B cell (primary cell): Measurements from ENCODE around the gene RBMS3. TPM values are rescaled to one million over a fixed set of nuclear protein-coding genes. Genes with fewer than 3 reads are reported as not detected.

Experiments
- ATAC-seq: fragments of 200-7000 bp; cut with Tn5 transposase; one replicate; pipeline ENCODE4 v1.10.0; 2021; ENCODE audit warnings: low read depth, mild to moderate bottlenecking, moderate number of reproducible peaks, moderate library complexity
- CTCF ChIA-PET: fragments of 350-600 bp; sonication (Branson Sonifier 250); formaldehyde crosslinking; loops from one replicate; lab custom pipeline; 2021; ENCODE audit warnings: antibody characterized with exemption, inconsistent platforms; lab: Charles Lee
- POLR2A ChIA-PET: fragments of 350-600 bp; sonication (Branson Sonifier 250); formaldehyde crosslinking; loops from one replicate; lab custom pipeline; 2021; ENCODE audit warnings: antibody characterized with exemption; lab: Charles Lee
- DNase-seq: peaks from one replicate; pipeline ENCODE4 v3.0.0; 2013
- H2AFZ ChIP-seq: 2 replicates; pipeline ENCODE4 v1.6.1; 2012; ENCODE audit warnings: mild to moderate bottlenecking, low read depth, low read length; ENCODE audit not compliant: insufficient read depth, poor library complexity, severe bottlenecking
- H3K27ac ChIP-seq, 2 donors: 1 replicate in 1 of 2; 2 replicates in 1 of 2; pipeline ENCODE4 v1.5.1; 2012 to 2013; ENCODE audit warnings: low read length in 2 of 2, mild to moderate bottlenecking in 2 of 2, moderate library complexity in 1 of 2
- H3K27me3 ChIP-seq, 4 experiments: fragments of 200-600 bp in 1 of 4; sonication (generic) in 1 of 4; replicated peaks in 1 of 4; 1 replicate in 2 of 4; 2 replicates in 2 of 4; pipeline versions ENCODE4 v1.6.1 to v1.7.0; 2013 to 2016; ENCODE audit warnings: low read length in 3 of 4, mild to moderate bottlenecking in 2 of 4, mixed read lengths in 1 of 4, moderate library complexity in 1 of 4; ENCODE audit not compliant: insufficient read depth in 4 of 4, control insufficient read depth in 3 of 4; ENCODE audit errors: control extremely low read depth in 1 of 4
- H3K36me3 ChIP-seq, 2 experiments: replicated peaks in 1 of 2; 1 replicate in 1 of 2; 2 replicates in 1 of 2; pipeline versions ENCODE4 v1.6.1 to v1.7.1; 2013; ENCODE audit warnings: low read length in 1 of 2; ENCODE audit not compliant: insufficient read depth in 2 of 2, control insufficient read depth in 1 of 2; ENCODE audit errors: control extremely low read depth in 1 of 2, extremely low read depth in 1 of 2
- H3K4me1 ChIP-seq, 2 donors: fragments of 200-600 bp in 1 of 2; sonication (generic) in 1 of 2; 1 replicate in 1 of 2; 2 replicates in 1 of 2; pipeline versions ENCODE4 v1.5.1 to v1.6.1; 2013 to 2017; ENCODE audit warnings: low read length in 2 of 2; ENCODE audit not compliant: control insufficient read depth in 2 of 2, insufficient read depth in 2 of 2
- H3K4me2 ChIP-seq: replicated peaks from 2 replicates; pipeline ENCODE3; 2012; ENCODE audit warnings: mild to moderate bottlenecking, low read depth, low read length; ENCODE audit not compliant: poor library complexity, severe bottlenecking
- H3K4me3 ChIP-seq, 5 experiments: fragments of 200-600 bp in 1 of 5; sonication (generic) in 1 of 5; 1 replicate in 3 of 5; 2 replicates in 2 of 5; pipeline versions ENCODE4 v1.5.1 to v1.7.0; 2011 to 2016; ENCODE audit warnings: low read length in 4 of 5, mild to moderate bottlenecking in 4 of 5, low read depth in 2 of 5, control low read depth in 1 of 5, moderate library complexity in 1 of 5; ENCODE audit not compliant: insufficient read depth in 1 of 5; ENCODE audit errors: control extremely low read depth in 1 of 5, extremely low read depth in 1 of 5
- H3K79me2 ChIP-seq: fragments of 200-600 bp; sonication (generic); one replicate; pipeline ENCODE4 v1.6.0; 2016; ENCODE audit warnings: low read length; ENCODE audit not compliant: control insufficient read depth, insufficient read depth
- H3K9ac ChIP-seq: fragments of 200-600 bp; sonication (generic); 2 replicates; pipeline ENCODE4 v1.6.1; 2017; ENCODE audit warnings: mild to moderate bottlenecking, low read length, moderate library complexity
- H3K9me3 ChIP-seq, 3 donors: one replicate each; pipeline versions ENCODE4 v1.6.1 to v1.7.1; 2013; ENCODE audit warnings: low read length in 2 of 3; ENCODE audit not compliant: control insufficient read depth in 2 of 3, insufficient read depth in 1 of 3; ENCODE audit errors: control extremely low read depth in 1 of 3
- H4K20me1 ChIP-seq: 2 replicates; pipeline ENCODE4 v1.6.0; 2012; ENCODE audit warnings: mild to moderate bottlenecking, low read length; ENCODE audit not compliant: insufficient read depth, control insufficient read depth, poor library complexity, severe bottlenecking
- H3K27ac Mint-ChIP-seq: one replicate; pipeline ENCODE4 v1.8.0; 2021; ENCODE audit warnings: mixed read lengths
- H3K27me3 Mint-ChIP-seq: one replicate; pipeline ENCODE4 v1.8.0; 2021; ENCODE audit warnings: mixed read lengths
- H3K4me1 Mint-ChIP-seq: one replicate; pipeline ENCODE4 v1.8.0; 2021; ENCODE audit warnings: mixed read lengths
- H3K4me3 Mint-ChIP-seq: one replicate; pipeline ENCODE4 v1.8.0; 2021; ENCODE audit warnings: mixed read lengths
- H3K9me3 Mint-ChIP-seq: one replicate; pipeline ENCODE4 v1.8.0; 2022; ENCODE audit warnings: mixed read lengths; ENCODE audit not compliant: insufficient read depth
- EZH2 ChIP-seq: IDR thresholded peaks from 2 replicates; pipeline ENCODE4 v1.6.1; 2012; ENCODE audit warnings: borderline replicate concordance, low read depth, mild to moderate bottlenecking, moderate library complexity, low read length; ENCODE audit not compliant: insufficient read depth, poor library complexity, severe bottlenecking
- WGBS: methylation state at CpG from one replicate; pipeline ENCODE4 v1.1.5; 2013; ENCODE audit warnings: missing lambda C conversion rate; ENCODE audit not compliant: insufficient coverage; 5-methylcytosine and 5-hydroxymethylcytosine counted together
- intact Hi-C: fragments of 100-400 bp; cut with micrococcal nuclease; formaldehyde crosslinking; loops from one replicate; pipeline ENCODE4 v1.10.0; 2022
- polyA plus RNA-seq: library from polyadenylated mRNA; depleted of rRNA; stranded (reverse); fragments of >200 nt; gene quantifications from 2 replicates; pipeline ENCODE4 v1.2.3, GENCODE V29; 2012
- total RNA-seq, 2 donors: library from RNA; stranded (reverse); fragments of 120-200 nt in 1 of 2; gene quantifications; 1 replicate in 1 of 2; 2 replicates in 1 of 2; pipeline versions ENCODE4 v1.2.3 to v1.2.4, GENCODE V29; 2013 to 2022
- TF ChIP-seq, protein P1 (sequence below): fragments of 200-600 bp; IDR thresholded peaks from one replicate; pipeline ENCODE4 v1.8.0; 2022; ENCODE audit warnings: antibody characterized with exemption, mild to moderate bottlenecking

Gene RBMS3
- total and polyA plus RNA-seq, 2 donors (not counting 1 experiment from before 2014, with no cell fraction given): not detected

GRCh38 chr3:29796808-29797207, 515.9 kb downstream of the RBMS3 start:
- Mint-ChIP-seq H3K27ac (no peak overlapping the region), H3K4me1 (no peaks in the 10 kb centered on the region), H3K9me3 (no peaks in the 10 kb centered on the region), H3K27me3 (no peaks in the 10 kb centered on the region), H3K4me3 (no peak overlapping the region)
- Histone ChIP-seq H3K27me3 (no peaks in the 10 kb centered on the region), H4K20me1 (no peaks in the 10 kb centered on the region), H3K36me3 (no peaks in the 10 kb centered on the region), H3K4me1 (no peaks in the 10 kb centered on the region), H3K27ac (no peak overlapping the region), H2AFZ (no peak overlapping the region), H3K4me3 (no peak overlapping the region), H3K4me2 (no peak overlapping the region), H3K9me3 (no peaks in the 10 kb centered on the region), H3K9ac (no peak overlapping the region), H3K79me2 (no peaks in the 10 kb centered on the region)
- ChIA-PET CTCF (no interaction called here), POLR2A (no interaction called here)
- TF ChIP-seq EZH2: no peak
- TF ChIP-seq, protein P1, sequence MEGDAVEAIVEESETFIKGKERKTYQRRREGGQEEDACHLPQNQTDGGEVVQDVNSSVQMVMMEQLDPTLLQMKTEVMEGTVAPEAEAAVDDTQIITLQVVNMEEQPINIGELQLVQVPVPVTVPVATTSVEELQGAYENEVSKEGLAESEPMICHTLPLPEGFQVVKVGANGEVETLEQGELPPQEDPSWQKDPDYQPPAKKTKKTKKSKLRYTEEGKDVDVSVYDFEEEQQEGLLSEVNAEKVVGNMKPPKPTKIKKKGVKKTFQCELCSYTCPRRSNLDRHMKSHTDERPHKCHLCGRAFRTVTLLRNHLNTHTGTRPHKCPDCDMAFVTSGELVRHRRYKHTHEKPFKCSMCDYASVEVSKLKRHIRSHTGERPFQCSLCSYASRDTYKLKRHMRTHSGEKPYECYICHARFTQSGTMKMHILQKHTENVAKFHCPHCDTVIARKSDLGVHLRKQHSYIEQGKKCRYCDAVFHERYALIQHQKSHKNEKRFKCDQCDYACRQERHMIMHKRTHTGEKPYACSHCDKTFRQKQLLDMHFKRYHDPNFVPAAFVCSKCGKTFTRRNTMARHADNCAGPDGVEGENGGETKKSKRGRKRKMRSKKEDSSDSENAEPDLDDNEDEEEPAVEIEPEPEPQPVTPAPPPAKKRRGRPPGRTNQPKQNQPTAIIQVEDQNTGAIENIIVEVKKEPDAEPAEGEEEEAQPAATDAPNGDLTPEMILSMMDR: no peak
- no peak for ATAC-seq
- intact Hi-C loops: no loop called here
- no peak for DNase-seq
- 100% methylated on average over 5 of the region's 8 CpGs for WGBS

GRCh38 chr3:29802057-29802456, 521.2 kb downstream of the RBMS3 start:
- intact Hi-C loops: no loop called here
- Mint-ChIP-seq H3K4me3 (no peak overlapping the region), H3K27ac (no peak overlapping the region), H3K4me1 (no peaks in the 10 kb centered on the region), H3K9me3 (no peaks in the 10 kb centered on the region), H3K27me3 (no peaks in the 10 kb centered on the region)
- Histone ChIP-seq H3K27me3 (no peaks in the 10 kb centered on the region), H3K79me2 (no peaks in the 10 kb centered on the region), H2AFZ (no peak overlapping the region), H3K4me1 (no peaks in the 10 kb centered on the region), H3K4me3 (no peak overlapping the region), H3K9ac (no peak overlapping the region), H3K36me3 (no peaks in the 10 kb centered on the region), H3K27ac (no peak overlapping the region), H3K4me2 (no peak overlapping the region), H4K20me1 (no peaks in the 10 kb centered on the region), H3K9me3 (no peaks in the 10 kb centered on the region)
- DNase-seq: no peak
- ChIA-PET CTCF (no interaction called here), POLR2A (no interaction called here)
- WGBS: 100% methylated on average over 1 of the region's 4 CpGs
- no peak for ATAC-seq
- TF ChIP-seq, protein P1: no peak
- no peak for TF ChIP-seq EZH2
